Left forelimb (tissue), 1 donor: ENCODE data around the gene CAPN10.

Experiments used
- DNase-seq: peaks from one replicate; pipeline ENCODE4 v3.0.0-alpha.2; 2018; ENCODE audit warnings: low spot score

The CAPN10 gene

GRCh38 chr2:240563951-240564560 is 22.5 kb upstream of the CAPN10 start:
- peak; percentile 55 for DNase-seq

DNA sequence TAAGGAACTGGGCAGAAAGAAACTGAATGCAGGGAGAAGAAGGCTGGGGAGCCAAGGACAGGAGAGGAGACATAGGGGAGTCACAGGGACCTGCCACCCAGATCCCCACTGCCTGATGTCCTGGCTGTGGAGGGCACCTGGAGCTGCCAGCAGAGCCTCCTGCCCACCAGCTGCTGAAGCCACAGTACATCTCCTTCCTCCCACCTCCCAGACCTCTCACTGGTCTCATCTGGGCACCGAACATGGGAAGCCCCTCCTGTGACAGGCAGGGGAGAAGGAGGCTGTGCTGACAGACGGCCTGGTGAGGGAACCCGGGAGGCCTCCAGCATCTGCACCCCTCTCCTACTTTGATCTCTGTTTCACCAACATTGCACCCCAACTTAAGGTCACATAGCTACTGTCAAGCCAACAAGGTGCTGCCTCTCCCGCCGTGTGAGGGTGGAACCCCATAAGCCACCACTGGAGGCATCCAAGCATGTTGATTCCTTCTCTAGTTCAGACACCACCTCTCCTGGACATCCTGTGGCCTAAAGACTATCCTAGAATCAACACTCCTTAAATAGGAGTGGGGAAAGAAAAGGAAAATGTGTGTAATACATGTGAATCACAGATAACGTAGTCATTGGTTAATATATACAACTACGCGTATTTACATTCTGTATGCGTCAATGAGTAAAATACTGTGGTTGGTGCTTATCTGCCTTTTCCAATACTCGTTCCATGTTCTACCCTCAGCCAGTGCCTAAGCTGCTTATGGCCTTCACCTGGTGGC is 21.8 kb upstream of the CAPN10 start:
- DNase-seq, result no peak

DNA sequence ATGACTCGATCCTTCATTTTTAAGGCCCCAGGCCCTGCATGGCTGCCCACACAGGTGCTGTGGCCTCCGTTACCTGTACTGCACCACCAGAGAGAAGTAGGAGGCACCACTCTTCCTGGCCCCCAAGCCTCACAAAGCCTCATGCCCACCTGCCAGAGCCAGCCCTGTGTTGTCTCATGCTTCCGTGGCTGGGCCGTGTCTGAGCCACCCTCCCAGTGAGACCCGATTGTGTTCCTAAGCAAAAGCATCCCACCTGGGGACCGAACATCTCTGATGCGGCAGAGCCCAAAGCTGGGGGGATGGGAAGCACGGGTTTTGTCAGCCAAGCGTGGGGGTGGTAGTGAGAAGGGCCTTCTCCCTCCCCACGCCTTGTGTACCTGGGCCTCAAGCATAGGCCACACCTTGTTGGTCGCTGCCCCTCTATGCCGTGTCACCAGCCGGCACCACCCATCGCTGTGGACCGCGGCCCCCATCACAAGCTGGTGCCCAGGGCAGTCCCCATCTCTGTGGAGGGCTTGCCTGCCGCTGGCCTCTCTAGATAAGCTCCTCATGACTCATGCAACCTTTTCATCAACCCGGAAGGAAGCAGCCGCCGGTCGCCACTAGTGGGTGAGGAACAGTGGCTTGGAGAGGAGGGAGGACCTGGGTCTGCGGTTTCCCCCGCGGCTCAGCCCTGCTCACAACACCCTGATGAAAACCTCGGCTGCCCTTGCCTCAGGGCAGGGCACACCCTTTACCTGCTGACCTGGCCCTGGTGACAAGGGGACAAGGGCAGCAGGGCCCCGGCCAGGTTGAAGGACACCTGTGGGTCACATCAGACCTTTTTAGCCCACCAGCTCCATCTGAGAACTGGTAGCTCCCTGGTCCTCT is 21.0 kb upstream of the CAPN10 start:
- DNase-seq, result peak; percentile 70

DNA sequence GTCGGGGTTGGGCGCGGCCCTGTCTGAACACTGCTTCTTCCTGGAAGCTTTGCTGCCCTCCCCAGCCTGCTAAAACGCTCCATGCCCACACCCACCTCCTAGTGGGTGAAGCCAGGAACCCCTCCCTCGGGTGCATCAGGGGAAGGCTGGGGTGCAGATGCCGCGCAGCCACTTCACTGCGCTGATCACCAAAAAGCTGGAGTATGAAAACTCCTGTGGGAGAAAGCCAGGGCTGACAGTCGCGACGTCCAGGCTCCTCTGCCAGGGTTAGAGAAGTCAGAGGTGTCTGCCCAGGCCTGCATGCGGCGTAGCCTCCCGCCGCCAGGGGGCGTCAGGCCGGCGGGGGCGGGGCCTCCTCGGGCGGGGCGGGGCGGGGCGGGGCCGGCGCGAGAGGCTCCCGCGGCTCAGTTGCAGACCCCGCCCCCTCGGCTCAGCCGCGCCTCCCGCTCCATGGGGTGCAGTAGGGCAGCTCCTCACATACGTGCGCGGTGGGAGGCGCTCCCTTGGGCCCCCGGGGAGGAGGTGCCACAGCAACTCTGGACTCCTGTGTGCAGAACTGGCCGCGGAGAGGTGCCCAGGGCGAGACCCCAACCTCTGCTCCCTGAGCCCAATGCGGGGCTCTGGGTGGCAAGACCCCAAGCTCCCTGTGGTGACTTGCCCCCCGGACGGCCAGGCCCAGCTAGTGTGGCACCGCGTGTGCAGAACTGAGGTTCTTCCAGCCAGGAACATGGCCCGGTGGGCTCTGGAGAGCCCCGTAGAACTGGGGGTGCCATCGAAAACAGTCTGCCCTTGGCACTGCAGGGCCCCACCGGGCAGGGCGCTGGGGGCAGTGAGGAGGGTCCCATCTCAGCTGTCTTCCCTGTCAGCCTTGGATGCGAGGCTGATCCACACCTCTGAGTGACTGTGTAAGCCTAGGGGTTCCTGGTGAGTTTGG is 20.1 kb upstream of the CAPN10 start:
- peak; percentile 88 for DNase-seq

GRCh38 chr2:240567137-240567871 is 19.2 kb upstream of the CAPN10 start:
- peak; percentile 60 for DNase-seq

- no peak for DNase-seq
Measured at GRCh38 chr2:240567872-240568677, 18.5 kb upstream of the CAPN10 start, which contains the start of gene RNPEPL1. RNPEPL1 (plus strand) TSS chr2:240568484; CDS start chr2:240568587, 103 bp downstream.

DNA sequence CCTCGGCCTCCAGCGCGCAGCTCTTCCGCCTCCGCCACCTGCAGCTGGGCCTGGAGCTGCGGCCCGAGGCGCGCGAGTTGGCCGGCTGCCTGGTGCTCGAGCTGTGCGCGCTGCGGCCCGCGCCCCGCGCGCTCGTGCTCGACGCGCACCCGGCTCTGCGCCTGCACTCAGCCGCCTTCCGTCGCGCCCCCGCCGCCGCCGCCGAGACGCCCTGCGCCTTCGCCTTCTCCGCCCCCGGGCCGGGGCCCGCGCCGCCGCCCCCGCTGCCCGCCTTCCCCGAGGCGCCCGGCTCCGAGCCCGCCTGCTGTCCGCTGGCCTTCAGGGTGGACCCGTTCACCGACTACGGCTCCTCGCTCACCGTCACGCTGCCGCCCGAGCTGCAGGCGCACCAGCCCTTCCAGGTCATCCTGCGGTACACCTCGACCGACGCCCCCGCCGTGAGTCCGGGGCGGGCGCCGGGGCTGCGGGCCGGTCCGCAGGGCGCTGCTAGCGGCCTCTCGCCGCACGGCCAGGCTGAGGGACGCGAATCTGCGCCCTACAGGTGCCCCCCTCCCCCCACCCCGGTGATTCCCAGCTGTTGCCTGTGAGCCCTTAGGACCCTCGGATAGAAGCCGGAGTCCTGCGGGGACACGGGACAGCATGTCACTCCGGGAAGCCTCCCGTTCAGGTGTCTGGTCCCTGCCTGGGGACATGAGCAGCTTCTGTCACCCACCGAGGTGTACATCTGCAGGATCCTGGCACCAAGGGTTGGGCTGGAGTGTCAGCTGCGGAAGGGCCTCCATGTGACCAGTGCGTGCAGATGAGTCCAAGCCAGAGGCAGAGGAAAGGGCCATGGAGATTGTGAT is 17.6 kb upstream of the CAPN10 start:
- no peak for DNase-seq

DNA sequence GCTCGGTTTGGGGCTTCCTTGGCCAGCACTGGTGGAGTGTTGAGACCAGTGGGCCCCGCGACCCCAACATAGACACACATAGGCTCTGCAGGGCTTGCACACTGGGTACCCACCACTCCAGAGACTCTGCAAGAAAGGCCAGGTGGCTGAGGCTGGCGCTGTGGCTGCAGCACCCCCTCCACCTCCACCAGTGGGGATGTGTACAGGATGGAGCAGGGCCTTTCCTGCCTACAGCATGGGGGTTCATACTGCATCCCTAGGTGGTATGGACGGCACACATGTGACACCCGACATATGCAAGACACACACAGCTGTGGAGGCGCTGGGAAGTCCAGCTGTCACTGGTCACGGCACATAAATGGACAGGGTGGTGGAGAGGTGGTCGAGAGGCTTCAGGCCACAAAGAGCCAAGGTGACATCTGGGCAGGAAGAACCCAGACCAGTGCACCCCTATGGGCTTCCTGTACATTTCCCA is 17.0 kb upstream of the CAPN10 start:
- no peak for DNase-seq

- DNase-seq, result no peak
Measured at GRCh38 chr2:240569998-240570530, 16.5 kb upstream of the CAPN10 start.

GRCh38 chr2:240570531-240571313 is 15.8 kb upstream of the CAPN10 start:
- DNase-seq, result no peak

DNA sequence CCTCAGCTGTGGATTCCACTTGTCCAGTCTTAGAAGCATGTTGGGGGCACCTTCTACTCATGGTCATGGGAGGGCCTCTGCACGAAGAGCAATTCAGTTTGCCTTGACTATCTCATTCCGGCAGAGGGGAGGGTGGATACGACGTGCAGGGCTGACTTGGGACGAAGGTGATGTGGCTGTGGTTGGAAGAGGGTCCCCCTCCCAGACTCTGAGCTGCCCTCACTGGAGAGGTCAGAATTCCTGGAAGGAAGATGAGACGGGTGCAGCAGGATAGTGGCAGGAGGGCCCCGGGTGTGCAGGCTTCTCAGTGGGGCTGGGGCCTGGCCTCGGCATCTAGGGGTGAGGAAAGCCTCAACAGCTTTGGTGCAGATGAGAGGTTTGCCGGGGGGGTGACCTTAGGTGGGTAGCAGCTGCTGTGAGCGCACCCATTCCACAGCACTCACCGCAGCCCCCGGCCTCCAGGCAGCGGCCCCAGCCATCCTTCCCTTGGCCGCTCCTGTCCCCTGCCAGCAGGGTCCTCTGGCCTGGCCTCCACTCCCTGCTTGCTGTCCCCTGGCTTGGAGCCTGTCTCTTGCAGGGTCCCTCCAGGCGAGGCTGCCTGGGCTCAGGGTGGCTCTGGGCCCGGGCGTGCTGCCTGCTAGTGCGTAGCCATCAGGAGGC is 15.1 kb upstream of the CAPN10 start:
- no peak for DNase-seq

DNA sequence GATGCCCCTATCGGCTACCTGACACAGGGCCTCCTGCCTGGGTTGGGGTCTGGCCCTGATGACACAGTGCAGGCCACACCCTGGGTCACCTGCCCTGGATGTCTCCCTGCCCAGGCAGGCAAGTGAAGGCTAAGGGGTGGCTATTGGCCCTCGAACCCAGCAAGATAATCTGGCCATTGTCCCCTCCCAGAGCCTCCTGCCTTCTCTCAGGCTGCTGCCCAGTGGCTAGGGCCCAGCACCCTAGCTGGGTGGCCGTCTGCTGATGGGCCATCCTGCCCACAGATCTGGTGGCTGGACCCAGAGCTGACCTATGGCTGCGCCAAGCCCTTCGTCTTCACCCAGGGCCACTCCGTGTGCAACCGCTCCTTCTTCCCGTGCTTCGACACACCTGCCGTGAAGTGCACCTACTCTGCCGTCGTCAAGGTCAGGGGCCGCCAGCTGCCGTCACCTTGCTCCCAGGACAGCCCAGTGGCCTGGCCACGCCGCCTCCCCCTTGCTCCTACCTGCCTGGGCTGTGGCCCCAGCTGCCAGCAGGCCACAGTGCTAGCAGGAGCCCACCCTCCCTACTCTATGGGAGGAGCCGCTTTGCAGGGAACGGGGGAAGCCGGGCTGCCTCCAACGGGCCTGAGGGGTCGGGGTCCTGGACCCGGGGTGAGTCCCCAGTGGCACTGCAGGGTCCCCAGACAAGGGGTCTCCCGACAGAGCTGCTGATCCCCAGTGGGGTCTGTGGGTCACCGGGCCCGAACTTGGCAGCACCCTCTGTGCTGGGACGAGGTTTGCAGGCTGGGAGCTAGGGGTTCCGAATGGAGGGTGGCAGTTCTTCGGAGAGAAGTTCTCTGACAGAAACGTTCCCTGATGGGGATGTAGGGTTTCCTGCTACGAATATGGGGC is 14.1 kb upstream of the CAPN10 start:
- no peak for DNase-seq

DNA sequence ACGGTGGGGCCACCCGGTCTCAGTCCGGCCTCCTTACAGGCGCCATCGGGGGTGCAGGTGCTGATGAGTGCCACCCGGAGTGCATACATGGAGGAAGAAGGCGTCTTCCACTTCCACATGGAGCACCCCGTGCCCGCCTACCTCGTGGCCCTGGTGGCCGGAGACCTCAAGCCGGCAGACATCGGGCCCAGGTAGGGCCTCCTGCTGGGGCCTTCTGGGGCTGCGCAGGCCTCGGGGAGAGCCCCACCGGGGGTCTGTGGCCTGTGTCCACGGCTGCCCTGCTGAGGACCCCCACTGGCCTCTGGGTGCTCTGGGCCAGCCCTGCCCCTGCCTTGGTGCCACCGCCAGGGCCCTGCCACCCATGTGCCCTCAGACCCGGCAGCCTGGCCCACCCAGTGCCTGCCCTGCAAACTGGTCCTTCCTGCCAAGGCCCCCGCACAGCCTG is 13.4 kb upstream of the CAPN10 start:
- no peak for DNase-seq

DNA sequence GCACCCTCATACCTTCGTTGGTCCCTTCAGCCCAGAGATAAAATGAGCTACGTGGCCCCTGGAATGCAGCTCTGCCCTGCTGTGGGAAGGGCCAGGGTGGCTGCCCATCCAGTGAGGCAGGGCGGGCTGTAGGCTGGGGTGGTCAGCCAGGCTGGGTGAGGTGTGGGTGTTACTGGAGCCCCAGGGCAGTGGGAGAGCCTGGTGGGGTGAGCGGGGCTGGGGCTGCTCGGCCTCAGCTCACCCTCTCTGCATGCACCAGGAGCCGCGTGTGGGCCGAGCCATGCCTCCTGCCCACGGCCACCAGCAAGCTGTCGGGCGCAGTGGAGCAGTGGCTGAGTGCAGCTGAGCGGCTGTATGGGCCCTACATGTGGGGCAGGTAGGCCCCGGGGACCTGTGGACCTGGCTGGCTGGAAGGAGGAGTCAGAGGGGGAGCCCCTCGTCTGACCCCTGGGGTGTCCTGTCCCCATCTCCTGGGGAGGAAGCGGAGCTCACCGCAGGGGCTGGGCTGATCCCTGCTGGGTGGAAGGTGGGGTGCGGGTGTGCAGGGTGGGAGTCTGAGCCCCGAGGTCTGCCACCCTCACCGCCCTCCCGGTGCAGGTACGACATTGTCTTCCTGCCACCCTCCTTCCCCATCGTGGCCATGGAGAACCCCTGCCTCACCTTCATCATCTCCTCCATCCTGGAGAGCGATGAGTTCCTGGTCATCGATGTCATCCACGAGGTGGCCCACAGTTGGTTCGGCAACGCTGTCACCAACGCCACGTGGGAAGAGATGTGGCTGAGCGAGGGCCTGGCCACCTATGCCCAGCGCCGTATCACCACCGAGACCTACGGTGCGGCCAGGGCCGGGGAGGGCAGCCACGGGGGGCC is 12.8 kb upstream of the CAPN10 start:
- DNase-seq, result no peak
